GM21515 (cell line): Measurements from ENCODE around the gene COPZ1.
"Not testable (repeated sequence)": the region's sequence is repeated elsewhere in the genome, so short reads cannot be mapped to it uniquely, and the experiment has no call there.

Source experiments
- ATAC-seq: cut with Tn5 transposase; IDR thresholded peaks from one replicate; pipeline ENCODE4 v1.9.1; 2021; ENCODE audit not compliant: unreplicated experiment

The COPZ1 gene

GRCh38 chr12:54330442-54330841, 5.5 kb downstream of the COPZ1 start:
- ATAC-seq, result no peak

DNA sequence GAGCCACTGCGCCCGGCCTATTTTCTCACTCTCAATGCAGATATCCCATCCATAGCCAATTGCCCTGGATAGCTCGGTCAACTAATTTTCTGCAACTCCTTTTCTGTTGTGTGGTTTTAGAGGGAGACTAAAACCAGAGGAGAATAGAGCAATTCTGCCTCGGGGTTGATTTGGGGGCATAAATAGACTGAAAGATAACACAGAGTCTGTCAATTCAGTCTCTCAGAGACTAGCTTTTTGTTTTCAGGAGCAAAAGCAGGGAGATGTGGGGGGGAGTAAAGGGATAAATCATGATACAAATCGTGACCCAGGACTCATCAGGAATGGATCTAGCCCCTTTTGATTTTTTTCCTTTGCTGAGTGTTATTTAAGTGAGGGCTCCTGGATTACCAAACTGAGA, 6.5 kb downstream of the COPZ1 start:
- ATAC-seq, result no peak

- no peak for ATAC-seq
These were observed 8.6 kb downstream of the COPZ1 start for GRCh38 chr12:54333420-54334034.

DNA sequence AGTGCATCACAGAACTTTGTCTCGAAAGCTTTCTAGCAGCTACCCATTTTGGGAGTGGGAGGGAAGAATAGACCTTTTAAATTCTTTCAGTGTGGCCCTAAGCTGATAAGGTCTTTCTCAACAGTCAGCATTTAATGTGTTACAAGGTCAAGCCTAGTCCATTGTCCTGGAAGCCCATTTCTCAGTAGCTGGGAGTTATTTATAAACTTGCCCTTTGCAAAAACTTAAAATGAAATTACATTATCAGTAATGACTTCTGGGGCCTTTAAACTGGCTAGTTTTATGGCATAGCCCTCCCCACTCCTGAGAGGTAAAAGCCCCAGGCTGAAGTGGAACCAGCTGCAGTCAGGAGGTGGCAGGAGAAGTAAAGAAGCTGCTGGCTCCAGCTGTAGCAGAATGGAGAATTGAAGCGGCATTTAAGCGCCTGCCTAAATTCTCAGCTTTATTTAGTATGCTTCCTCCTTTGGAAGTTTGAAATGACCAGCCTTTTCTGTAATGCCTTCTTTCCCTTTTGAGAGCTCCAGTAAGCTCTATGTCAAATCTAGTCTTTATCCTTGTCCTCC, 12.4 kb downstream of the COPZ1 start:
- no peak for ATAC-seq

GRCh38 chr12:54337854-54338650, 13.1 kb downstream of the COPZ1 start:
- no peak for ATAC-seq

DNA sequence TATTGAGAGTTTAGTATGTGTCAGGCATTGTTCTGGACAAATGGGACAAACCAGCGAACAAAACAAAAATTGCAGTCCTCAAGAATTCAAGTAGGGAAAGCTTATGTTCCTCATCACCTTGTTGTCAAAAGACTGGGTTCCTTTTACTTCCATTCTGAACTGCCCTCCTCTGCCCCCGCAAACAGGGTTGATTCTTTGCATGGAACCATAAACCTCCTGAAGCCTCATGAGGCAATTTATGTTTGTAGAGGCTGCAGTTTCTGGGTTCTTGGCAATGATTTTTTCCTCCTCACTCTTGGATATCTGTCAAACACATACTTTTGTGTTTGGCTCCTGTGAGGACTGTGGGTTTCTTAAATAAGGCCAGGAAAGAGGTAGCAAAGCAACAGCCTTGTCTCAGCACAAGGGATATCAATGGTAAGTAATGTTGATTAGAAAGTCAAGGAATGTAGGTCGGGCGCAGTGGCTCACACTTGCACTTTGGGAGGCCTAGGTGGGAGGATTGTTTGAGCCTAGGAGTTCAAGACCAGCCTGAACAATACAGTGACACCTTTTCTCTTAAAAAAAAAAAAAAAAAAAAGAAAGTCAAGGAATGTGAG, 13.9 kb downstream of the COPZ1 start:
- no peak for ATAC-seq

GRCh38 chr12:54340846-54341245, 15.9 kb downstream of the COPZ1 start:
- ATAC-seq, result no peak

GRCh38 chr12:54341378-54342300, 16.7 kb downstream of the COPZ1 start:
- no peak for ATAC-seq

GRCh38 chr12:54349036-54349435, 24.1 kb downstream of the COPZ1 start:
- no peak for ATAC-seq

DNA sequence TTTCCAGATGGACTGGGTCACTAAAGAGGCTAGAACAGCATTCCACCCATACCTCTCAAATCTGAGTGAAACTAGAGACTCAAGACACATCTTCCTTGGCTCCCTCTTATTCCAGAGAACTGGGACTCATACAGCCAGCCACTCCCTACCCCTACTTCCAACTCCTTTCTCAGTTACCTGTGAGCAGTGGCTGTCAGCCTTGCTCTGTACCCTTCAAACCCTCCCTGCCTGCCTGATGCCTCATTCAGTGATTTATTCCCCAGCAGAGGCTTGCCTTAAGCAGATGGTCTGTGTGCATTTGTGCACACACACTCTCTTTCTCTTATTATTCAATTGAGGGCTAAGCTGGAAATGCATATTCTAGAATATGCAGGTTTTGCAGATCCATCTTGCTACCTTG, 24.7 kb downstream of the COPZ1 start:
- ATAC-seq, result no peak

DNA sequence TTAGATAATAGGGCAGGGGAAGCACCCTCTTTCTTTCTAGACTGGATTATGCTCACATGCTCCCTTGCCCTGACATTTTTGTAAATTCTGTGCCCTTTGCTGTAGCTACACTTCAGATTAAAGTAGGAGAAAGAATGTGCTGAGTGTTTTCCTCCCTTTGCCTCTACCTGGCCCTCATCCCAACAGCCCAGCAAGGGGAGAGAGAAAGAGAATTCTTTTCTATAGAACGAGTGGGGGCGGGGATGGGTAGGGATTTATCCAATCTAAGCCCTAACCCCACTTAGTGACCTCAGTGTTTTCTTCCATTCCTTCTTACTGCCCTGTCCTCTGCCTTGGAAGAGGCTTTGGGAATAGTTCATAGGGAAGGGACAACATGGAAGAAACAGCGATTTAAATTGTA, 25.8 kb downstream of the COPZ1 start:
- no peak for ATAC-seq

GRCh38 chr12:54351341-54351740, 26.4 kb downstream of the COPZ1 start:
- no peak for ATAC-seq

GRCh38 chr12:54352022-54352531, 27.1 kb downstream of the COPZ1 start:
- no peak for ATAC-seq

DNA sequence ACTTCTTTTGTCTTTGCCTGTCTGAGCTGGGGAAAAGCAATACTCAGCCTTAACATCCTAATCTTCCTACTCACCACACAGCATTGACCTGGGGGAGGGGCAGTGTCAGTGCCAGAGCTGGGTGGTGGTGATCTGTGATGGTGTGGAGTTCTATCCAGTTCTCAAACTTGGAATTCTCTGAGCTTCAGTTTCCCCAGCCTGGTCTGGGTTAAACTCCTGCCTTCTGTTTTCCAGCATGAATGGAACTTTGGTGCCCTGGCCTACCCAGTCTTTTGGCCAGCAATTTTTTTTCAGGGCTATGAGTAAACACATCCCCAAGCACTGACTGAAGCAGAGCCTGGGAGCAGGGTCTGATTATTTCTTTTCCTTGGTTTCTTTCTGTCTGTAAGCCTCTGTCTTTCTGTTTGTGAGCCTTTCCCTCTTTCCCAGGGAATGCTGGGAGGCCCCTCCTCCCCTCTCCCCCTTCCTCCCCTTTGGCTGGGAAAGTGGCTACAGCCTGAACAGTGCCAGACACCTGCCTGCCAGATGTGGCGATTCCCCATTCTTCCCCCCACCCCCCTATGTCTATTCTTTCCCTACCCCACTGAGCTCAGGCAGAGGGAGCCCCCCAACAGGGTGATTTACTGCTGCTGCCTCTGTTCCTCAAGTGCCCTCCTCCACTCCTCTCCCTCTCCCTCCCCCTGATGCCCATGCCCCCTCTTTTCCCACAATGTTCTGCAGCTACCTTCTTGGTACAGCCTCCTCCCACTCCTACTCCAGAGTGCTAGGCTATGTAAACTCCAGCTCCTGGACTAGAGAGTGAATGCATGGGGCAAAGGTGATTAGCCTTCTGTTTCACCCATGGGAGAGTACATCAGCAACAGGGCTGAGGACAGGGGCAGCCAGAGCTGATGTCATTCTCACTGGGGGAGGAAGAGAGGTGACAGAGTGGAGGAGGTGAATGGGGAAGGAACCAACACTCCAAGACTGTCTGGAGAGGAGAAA, 28.3 kb downstream of the COPZ1 start:
- ATAC-seq, result no peak

GRCh38 chr12:54354271-54354670, 29.3 kb downstream of the COPZ1 start:
- not testable (repeated sequence) for ATAC-seq

DNA sequence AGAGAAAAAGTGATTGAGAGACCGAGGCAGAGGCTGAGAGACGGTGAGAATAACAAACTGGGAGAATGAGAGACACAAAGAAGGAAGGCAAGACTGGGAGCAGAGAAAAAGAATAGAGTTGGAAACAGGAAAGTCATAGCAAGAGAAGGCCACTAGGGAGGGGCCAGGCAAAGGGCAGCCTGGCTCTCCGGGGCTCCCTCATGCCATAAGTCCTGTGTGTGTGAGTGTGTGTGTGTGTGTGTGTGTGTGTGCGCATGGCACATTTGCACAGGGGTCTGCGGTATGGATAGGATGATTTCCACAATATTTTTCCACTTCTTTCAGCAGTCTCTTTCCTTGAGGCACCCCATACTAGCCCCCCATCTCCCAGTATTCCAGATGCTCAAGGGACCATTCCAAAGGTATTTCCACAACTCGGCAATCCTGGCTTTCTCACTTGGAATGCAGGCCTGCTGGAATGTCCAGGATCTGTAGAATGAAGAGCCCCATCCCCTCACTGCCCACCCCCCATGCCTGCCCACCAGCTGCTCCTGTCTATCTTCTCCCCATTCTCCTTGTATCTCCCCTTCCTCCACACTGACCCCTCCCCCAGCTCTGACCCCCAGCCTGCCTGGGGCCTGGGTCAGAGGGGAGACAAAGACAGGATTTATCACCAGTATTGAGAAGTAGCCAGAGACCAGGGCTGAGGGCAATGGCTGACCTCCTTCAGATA, 30.3 kb downstream of the COPZ1 start:
- ATAC-seq, result no peak

DNA sequence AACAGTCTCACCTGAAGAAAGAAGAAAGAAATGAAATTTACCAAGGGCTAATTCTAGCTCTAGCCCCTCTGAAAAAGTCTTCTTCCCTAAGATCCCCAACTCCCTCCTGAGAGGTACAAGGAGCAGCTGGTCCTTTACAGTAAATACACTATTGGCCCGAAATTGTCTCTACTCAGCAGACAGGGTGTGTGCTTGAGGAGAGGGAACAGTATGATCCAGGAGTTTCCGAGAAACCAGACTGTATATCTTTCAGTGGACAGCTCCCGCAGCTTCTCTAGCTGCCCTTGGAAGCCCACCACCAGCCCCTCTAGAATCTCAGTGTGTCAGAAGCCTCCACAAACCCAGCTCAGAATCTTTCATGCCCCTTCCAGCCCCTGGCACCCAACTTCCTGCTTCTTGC, 31.3 kb downstream of the COPZ1 start:
- no peak for ATAC-seq

DNA sequence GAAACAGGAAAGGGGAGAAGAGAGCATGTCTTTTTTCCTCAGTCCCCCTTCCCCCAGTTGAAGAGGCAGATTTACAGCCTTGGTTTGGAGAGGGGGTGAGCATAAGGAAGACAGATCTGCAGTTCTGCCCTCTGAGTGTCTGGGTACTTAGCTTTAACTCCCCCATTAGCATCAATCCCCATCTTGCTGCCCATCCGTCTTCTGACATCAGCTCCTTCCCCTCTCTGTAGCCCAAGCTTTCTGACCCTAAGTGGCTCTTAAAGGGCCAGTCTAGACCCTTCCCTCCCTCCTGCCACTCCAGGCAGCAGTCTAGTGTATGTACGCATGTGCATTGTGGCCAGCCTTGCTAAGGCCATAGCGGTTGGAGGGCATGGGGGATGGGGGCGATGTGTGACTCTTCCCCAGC, 32.0 kb downstream of the COPZ1 start:
- no peak for ATAC-seq
